ENCODE data around the gene DMTF1.
A peak's percentile ranks its signal among the peaks of the same experiment; 100 is the strongest.
"Not testable (repeated sequence)": the region's sequence is repeated elsewhere in the genome, so short reads cannot be mapped to it uniquely, and the experiment has no call there.

DMTF1 gene

GRCh38 chr7:87152112-87152896, at the start of gene DMTF1:
DMTF1 (plus strand) TSS chr7:87152453; CDS start chr7:87164942, 12,489 bp downstream.
- peak; percentile 90 to 93 for DNase-seq

GRCh38 chr7:87105401-87105800, 46.9 kb upstream of the DMTF1 start:
- no peak for DNase-seq

GRCh38 chr7:87106974-87107612, 45.2 kb upstream of the DMTF1 start:
- no peak for DNase-seq

- no peak for DNase-seq
Measured at GRCh38 chr7:87107949-87108776, 44.1 kb upstream of the DMTF1 start.

GRCh38 chr7:87110778-87111177, 41.5 kb upstream of the DMTF1 start:
- DNase-seq, result no peak

- DNase-seq, result no peak
Measured at GRCh38 chr7:87111877-87112276, 40.4 kb upstream of the DMTF1 start.

GRCh38 chr7:87113077-87113476, 39.2 kb upstream of the DMTF1 start:
- DNase-seq, result no peak

GRCh38 chr7:87113904-87114303, 38.3 kb upstream of the DMTF1 start:
- DNase-seq, result not testable (repeated sequence)

GRCh38 chr7:87115772-87116171, 36.5 kb upstream of the DMTF1 start:
- DNase-seq, result not testable (repeated sequence)

- no peak for DNase-seq
Measured at GRCh38 chr7:87116315-87116714, 35.9 kb upstream of the DMTF1 start.

GRCh38 chr7:87119581-87119980, 32.7 kb upstream of the DMTF1 start:
- DNase-seq, result no peak

GRCh38 chr7:87123105-87123504, 29.1 kb upstream of the DMTF1 start:
- no peak for DNase-seq

GRCh38 chr7:87127019-87127418, 25.2 kb upstream of the DMTF1 start:
- no peak for DNase-seq

- no peak for DNase-seq
Measured at GRCh38 chr7:87128861-87129267, 23.4 kb upstream of the DMTF1 start.

- DNase-seq, result no peak
Measured at GRCh38 chr7:87129332-87129731, 22.9 kb upstream of the DMTF1 start.

- no peak for DNase-seq
Measured at GRCh38 chr7:87129848-87130247, 22.4 kb upstream of the DMTF1 start.

GRCh38 chr7:87131771-87132170, 20.5 kb upstream of the DMTF1 start:
- DNase-seq, result no peak

- no peak for DNase-seq
Measured at GRCh38 chr7:87137271-87137670, 15.0 kb upstream of the DMTF1 start.

- DNase-seq, result no peak
Measured at GRCh38 chr7:87139514-87139913, 12.7 kb upstream of the DMTF1 start.

GRCh38 chr7:87140271-87140748, 11.9 kb upstream of the DMTF1 start:
- DNase-seq, result no peak

- no peak for DNase-seq
Measured at GRCh38 chr7:87144173-87144657, 8.0 kb upstream of the DMTF1 start.

GRCh38 chr7:87146740-87147386, 5.4 kb upstream of the DMTF1 start:
- no peak for DNase-seq

GRCh38 chr7:87147500-87147899, 4.8 kb upstream of the DMTF1 start:
- no peak for DNase-seq
